T-cell (primary cell): ENCODE measurements around the gene APOBEC3A. TPM values are rescaled to one million over a fixed set of nuclear protein-coding genes. Genes with fewer than 3 reads are reported as not detected.
A peak's percentile ranks its signal among the peaks of the same experiment; 100 is the strongest.
"Not testable (repeated sequence)": the region's sequence is repeated elsewhere in the genome, so short reads cannot be mapped to it uniquely, and the experiment has no call there.

Source experiments
- ATAC-seq, 4 experiments: fragments of 200-7000 bp in 3 of 4; fragments of 150-1000 bp in 1 of 4; cut with Tn5 transposase; replicated peaks in 1 of 4; 1 replicate in 3 of 4; 2 replicates in 1 of 4; pipeline ENCODE4 v1.10.0; 2021; ENCODE audit warnings: moderate library complexity in 3 of 4, mild to moderate bottlenecking in 2 of 4, moderate number of reproducible peaks in 1 of 4
- CTCF ChIA-PET, 2 donors: fragments of 300-600 bp; sonication (Branson Sonifier 250); formaldehyde crosslinking; loops; one replicate each; lab custom pipeline; 2022; ENCODE audit warnings: antibody characterized with exemption in 2 of 2; lab: Charles Lee
- POLR2A ChIA-PET, 2 donors: fragments of 300-600 bp; sonication (Branson Sonifier 250); formaldehyde crosslinking; loops; one replicate each; lab custom pipeline; 2022; ENCODE audit warnings: antibody characterized with exemption in 2 of 2; lab: Charles Lee
- DNase-seq, 35 experiments: peaks; one replicate each; pipeline versions ENCODE4 v3.0.0 to v3.0.0-alpha.2; 2013 to 2023
- H3K27ac ChIP-seq: one replicate; pipeline ENCODE4 v1.5.1; 2013; ENCODE audit warnings: low read length
- H3K27me3 ChIP-seq, 2 experiments: replicated peaks in 1 of 2; 1 replicate in 1 of 2; 2 replicates in 1 of 2; pipeline versions ENCODE4 v1.6.1 to v1.7.0; 2013; ENCODE audit warnings: low read length in 1 of 2, mixed read lengths in 1 of 2; ENCODE audit not compliant: control insufficient read depth in 2 of 2, insufficient read depth in 2 of 2; ENCODE audit errors: extremely low read depth in 1 of 2
- H3K36me3 ChIP-seq, 2 donors: 1 replicate in 1 of 2; 2 replicates in 1 of 2; pipeline versions ENCODE4 v1.6.1 to v1.7.0; 2013; ENCODE audit warnings: low read length in 1 of 2; ENCODE audit not compliant: control insufficient read depth in 2 of 2, insufficient read depth in 1 of 2; ENCODE audit errors: extremely low read depth in 1 of 2
- H3K4me1 ChIP-seq, 2 experiments: 1 replicate in 1 of 2; 2 replicates in 1 of 2; pipeline versions ENCODE4 v1.6.1 to v1.7.0; 2013; ENCODE audit warnings: low read length in 2 of 2, mixed read lengths in 1 of 2; ENCODE audit not compliant: insufficient read depth in 2 of 2, control insufficient read depth in 1 of 2; ENCODE audit errors: extremely low read depth in 1 of 2
- H3K4me3 ChIP-seq, 2 donors: 1 replicate in 1 of 2; 2 replicates in 1 of 2; pipeline versions ENCODE4 v1.5.1 to v1.7.0; 2013; ENCODE audit warnings: mild to moderate bottlenecking in 2 of 2, low read length in 1 of 2, moderate library complexity in 1 of 2; ENCODE audit not compliant: control insufficient read depth in 1 of 2; ENCODE audit errors: extremely low read depth in 1 of 2
- H3K9me3 ChIP-seq: 2 replicates; pipeline ENCODE4 v1.7.0; 2013
- H3K27ac Mint-ChIP-seq, 2 donors: one replicate each; pipeline ENCODE4 v1.8.0; 2020 to 2021; ENCODE audit warnings: mild to moderate bottlenecking in 2 of 2, mixed read lengths in 2 of 2
- H3K27me3 Mint-ChIP-seq, 2 donors: one replicate each; pipeline ENCODE4 v1.8.0; 2021 to 2022; ENCODE audit warnings: mixed read lengths in 2 of 2
- H3K36me3 Mint-ChIP-seq: one replicate; pipeline ENCODE4 v1.8.0; 2021; ENCODE audit warnings: mixed read lengths
- H3K4me1 Mint-ChIP-seq, 3 donors: one replicate each; pipeline ENCODE4 v1.8.0; 2020 to 2022; ENCODE audit warnings: mixed read lengths in 3 of 3, mild to moderate bottlenecking in 1 of 3
- H3K4me3 Mint-ChIP-seq, 3 donors: one replicate each; pipeline ENCODE4 v1.8.0; 2020 to 2022; ENCODE audit warnings: mild to moderate bottlenecking in 3 of 3, mixed read lengths in 3 of 3, moderate library complexity in 3 of 3
- H3K9me3 Mint-ChIP-seq, 3 donors: one replicate each; pipeline ENCODE4 v1.8.0; 2020 to 2022; ENCODE audit warnings: mixed read lengths in 3 of 3
- WGBS: methylation state at CpG from one replicate; pipeline ENCODE4 v1.1.5; 2013; ENCODE audit warnings: missing lambda C conversion rate; ENCODE audit not compliant: insufficient coverage; 5-methylcytosine and 5-hydroxymethylcytosine counted together
- total RNA-seq, 35 experiments: library from RNA in 6 of 35; stranded (reverse) in 6 of 35; fragments of 120-200 nt in 1 of 35; gene quantifications; one replicate each; pipeline versions ENCODE4 v1.2.1 to v1.2.4 and lab custom pipeline; 2013 to 2026

The APOBEC3A gene
- total RNA-seq, 5 donors from 2014 or later (not counting 1 experiment from before 2014, with no cell fraction given), result not detected

DNA sequence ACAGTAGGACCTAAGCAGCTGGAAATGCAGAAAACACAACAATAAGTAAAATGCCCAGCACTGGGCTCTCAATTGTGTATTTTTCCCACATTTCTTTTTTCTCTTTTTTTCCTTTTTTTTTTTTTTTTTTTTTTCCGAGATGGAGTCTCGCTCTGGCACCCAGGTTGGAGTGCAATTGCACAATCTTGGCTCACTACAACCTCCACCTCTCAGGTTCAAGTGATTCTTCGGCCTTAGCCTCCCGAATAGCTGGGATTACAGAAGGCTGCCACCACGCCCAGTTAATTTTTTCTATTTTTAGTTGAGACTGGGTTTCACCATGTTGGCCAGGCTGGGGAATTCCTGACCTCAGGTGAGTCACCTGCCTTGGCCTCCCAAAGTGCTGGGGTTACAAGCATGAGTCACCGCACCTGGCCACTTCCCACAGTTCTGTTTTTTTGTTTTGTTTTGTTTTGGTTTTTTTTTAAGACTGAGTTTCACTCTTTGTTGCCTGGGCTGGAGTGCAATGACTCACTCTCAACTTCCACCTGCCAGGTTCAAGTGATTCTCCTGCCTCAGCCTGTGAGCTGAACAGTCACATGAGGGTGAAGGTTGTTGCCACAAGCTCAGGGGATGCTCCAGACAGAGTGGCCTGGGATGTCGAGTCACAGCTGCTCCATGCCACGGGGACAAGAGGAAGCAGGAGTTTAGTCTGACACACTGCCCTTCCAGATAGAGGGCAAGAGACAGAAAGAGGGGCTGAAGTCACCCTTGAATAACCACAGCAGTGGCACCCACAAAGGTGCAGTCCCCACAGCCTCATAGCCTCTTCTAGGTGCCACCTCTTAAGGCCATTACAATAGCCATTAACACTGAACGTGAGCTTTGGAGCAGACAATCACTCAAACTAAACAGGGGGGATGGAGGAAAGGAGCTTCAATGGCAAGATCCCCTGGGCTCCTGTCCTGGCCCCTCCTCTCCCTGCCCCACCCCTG lies 27.7 kb downstream of the APOBEC3A start:
- not testable (repeated sequence) for H3K36me3 ChIP-seq, H3K36me3 Mint-ChIP-seq, H3K4me3 ChIP-seq, H3K9me3 ChIP-seq, H3K27me3 Mint-ChIP-seq, H3K27me3 ChIP-seq, H3K9me3 Mint-ChIP-seq
- POLR2A ChIA-PET, result interaction anchor here (0.6 to 0.7 kb wide), 3 partner anchors 403 to 1246 kb away, joined by 3 to 7 read pairs (median 3); no protein-coding TSS in a partner anchor
- peaks cover 33 to 71% (median 59%) of the 10 kb centered on the region in 3 donors for H3K4me1 Mint-ChIP-seq
- H3K27ac ChIP-seq, result peak overlapping the region; percentile 76
- ATAC-seq (peak; percentile 72 to 79 (median 78)), DNase-seq (peak; percentile 37 to 85 (median 64))
- peaks cover 8 to 64% of the 10 kb centered on the region in 2 experiments for H3K4me1 ChIP-seq
- peak overlapping the region; percentile 5 to 51 (median 45) for H3K4me3 Mint-ChIP-seq
- CTCF ChIA-PET, result interaction anchor here (0.6 to 0.7 kb wide), 7 partner anchors 11 to 925 kb away, joined by 3 to 16 read pairs (median 7); no protein-coding TSS in a partner anchor
- peak overlapping the region; percentile 94 to 95 for H3K27ac Mint-ChIP-seq
- WGBS, result 29% methylated on average over 5 of the region's 9 CpGs

GRCh38 chr22:38986629-38987028 lies 29.2 kb downstream of the APOBEC3A start:
- Mint-ChIP-seq H3K4me1 (peaks cover 28 to 69% (median 57%) of the 10 kb centered on the region in 3 donors), H3K27me3 (no peaks in the 10 kb centered on the region), H3K36me3 (no peaks in the 10 kb centered on the region), H3K27ac (no peak overlapping the region), H3K9me3 (peaks cover 0 to 3% (median 3%) of the 10 kb centered on the region in 3 donors), H3K4me3 (no peak overlapping the region)
- no peak for ATAC-seq
- no peaks in the 10 kb centered on the region for H3K36me3 ChIP-seq
- CTCF ChIA-PET, result no interaction called here
- H3K27me3 ChIP-seq, result peaks cover 0 to 2% of the 10 kb centered on the region in 2 experiments
- H3K27ac ChIP-seq, result no peak overlapping the region
- H3K4me3 ChIP-seq, result no peak overlapping the region
- H3K9me3 ChIP-seq, result no peaks in the 10 kb centered on the region
- no peak for DNase-seq
- POLR2A ChIA-PET, result interaction anchor here in 1 of 2 donors (0.6 kb wide), 1 partner anchor 330 kb away, joined by 3 read pairs; no protein-coding TSS in a partner anchor
- peaks cover 7 to 58% of the 10 kb centered on the region in 2 experiments for H3K4me1 ChIP-seq
- WGBS, result 100% methylated on average over 2 of the region's 3 CpGs

GRCh38 chr22:38987171-38987895 lies 29.9 kb downstream of the APOBEC3A start:
- Mint-ChIP-seq H3K36me3 (no peaks in the 10 kb centered on the region), H3K4me3 (no peak overlapping the region), H3K27ac (peak overlapping the region in 1 of 2 donors; percentile 11), H3K9me3 (peaks cover 0 to 3% (median 3%) of the 10 kb centered on the region in 3 donors), H3K27me3 (no peaks in the 10 kb centered on the region), H3K4me1 (peaks cover 21 to 62% (median 50%) of the 10 kb centered on the region in 3 donors)
- POLR2A ChIA-PET, result interaction anchor here in 1 of 2 donors (0.6 kb wide), 1 partner anchor 330 kb away, joined by 3 read pairs; no protein-coding TSS in a partner anchor
- Histone ChIP-seq H3K4me1 (peaks cover 3 to 51% of the 10 kb centered on the region in 2 experiments), H3K4me3 (no peak overlapping the region), H3K36me3 (no peaks in the 10 kb centered on the region), H3K9me3 (no peaks in the 10 kb centered on the region), H3K27ac (no peak overlapping the region), H3K27me3 (no peaks in the 10 kb centered on the region)
- no peak for DNase-seq
- CTCF ChIA-PET, result no interaction called here
- no peak for ATAC-seq
- WGBS, result 83% methylated on average over 3 of the region's 8 CpGs

GRCh38 chr22:38989466-38989865 lies 32.1 kb downstream of the APOBEC3A start:
- ATAC-seq (peak in 3 of 4 experiments; percentile 28 to 33 (median 31)), DNase-seq (peak in 2 of 35 experiments; percentile 29 to 41)
- Histone ChIP-seq H3K36me3 (no peaks in the 10 kb centered on the region), H3K4me1 (peaks cover 2 to 50% of the 10 kb centered on the region in 2 experiments), H3K27me3 (peaks cover 0 to 4% of the 10 kb centered on the region in 2 experiments), H3K27ac (no peak overlapping the region), H3K9me3 (no peaks in the 10 kb centered on the region), H3K4me3 (no peak overlapping the region)
- WGBS, result 70% methylated on average over 4 of the region's 6 CpGs
- H3K36me3 Mint-ChIP-seq, result no peaks in the 10 kb centered on the region
- CTCF ChIA-PET, result no interaction called here
- H3K27me3 Mint-ChIP-seq, result peaks cover 4 to 11% of the 10 kb centered on the region in 2 donors
- no peak overlapping the region for H3K4me3 Mint-ChIP-seq
- H3K4me1 Mint-ChIP-seq, result peaks cover 27 to 51% (median 45%) of the 10 kb centered on the region in 3 donors
- POLR2A ChIA-PET, result no interaction called here
- H3K27ac Mint-ChIP-seq, result peak overlapping the region; percentile 55 to 74
- no peaks in the 10 kb centered on the region for H3K9me3 Mint-ChIP-seq

GRCh38 chr22:38992871-38993371 lies 35.5 kb downstream of the APOBEC3A start:
- DNase-seq, CTCF ChIA-PET, H3K4me3 ChIP-seq, POLR2A ChIA-PET, H3K9me3 ChIP-seq, H3K36me3 Mint-ChIP-seq, H3K27ac ChIP-seq, H3K4me3 Mint-ChIP-seq, H3K9me3 Mint-ChIP-seq, H3K36me3 ChIP-seq, H3K27ac Mint-ChIP-seq: not testable (repeated sequence)
- Histone ChIP-seq H3K4me1 (peaks cover 2 to 27% of the 10 kb centered on the region in 2 experiments), H3K27me3 (peaks cover 0 to 26% of the 10 kb centered on the region in 2 experiments)
- peaks cover 4 to 26% of the 10 kb centered on the region in 2 donors for H3K27me3 Mint-ChIP-seq
- peak in 1 of 4 experiments; percentile 53 for ATAC-seq
- whole genome bisulfite sequencing, result 53% methylated on average over 3 of the region's 12 CpGs
- H3K4me1 Mint-ChIP-seq, result peaks cover 18 to 24% (median 20%) of the 10 kb centered on the region in 3 donors
